GM23338 (cell line): ENCODE results near the gene ATOH8. TPM values are rescaled to one million over a fixed set of nuclear protein-coding genes. Genes with fewer than 3 reads are reported as not detected.

ENCODE experiments used
- ATAC-seq: fragments of 200-7000 bp; cut with Tn5 transposase; 3 replicates; pipeline ENCODE4 v1.9.1; 2020
- DNase-seq: peaks from one replicate; pipeline ENCODE4 v3.0.0-alpha.2; 2015; ENCODE audit warnings: low spot score
- H2AFZ ChIP-seq: fragments of 200-600 bp; sonication (generic); 2 replicates; pipeline ENCODE4 v1.8.0; 2016; ENCODE audit warnings: antibody characterized with exemption, mild to moderate bottlenecking, moderate library complexity
- H3F3A ChIP-seq: fragments of 200-600 bp; sonication (generic); replicated peaks from 2 replicates; pipeline ENCODE4 v1.8.0; 2017; ENCODE audit warnings: antibody characterized with exemption, mixed run types, low read depth
- H3K27ac ChIP-seq: fragments of 200-600 bp; sonication (generic); 2 replicates; pipeline ENCODE4 v1.6.1; 2016; ENCODE audit warnings: low read depth
- H3K27me3 ChIP-seq: fragments of 200-600 bp; sonication (generic); 2 replicates; pipeline ENCODE4 v1.8.0; 2016; ENCODE audit warnings: mild to moderate bottlenecking, mixed run types, moderate library complexity; ENCODE audit not compliant: insufficient read depth
- H3K36me3 ChIP-seq: fragments of 200-600 bp; sonication (generic); 2 replicates; pipeline ENCODE4 v1.8.0; 2016; ENCODE audit warnings: mild to moderate bottlenecking; ENCODE audit not compliant: insufficient read depth
- H3K4me1 ChIP-seq: fragments of 200-600 bp; sonication (generic); 2 replicates; pipeline ENCODE4 v1.8.0; 2016; ENCODE audit warnings: mild to moderate bottlenecking, moderate library complexity; ENCODE audit not compliant: insufficient read depth
- H3K4me2 ChIP-seq: fragments of 200-600 bp; sonication (generic); 2 replicates; pipeline ENCODE4 v1.7.1; 2017; ENCODE audit warnings: mixed run types
- H3K4me3 ChIP-seq: fragments of 200-600 bp; sonication (generic); 2 replicates; pipeline ENCODE4 v1.6.1; 2016; ENCODE audit warnings: mixed run types
- H3K79me2 ChIP-seq: fragments of 200-600 bp; sonication (generic); replicated peaks from 2 replicates; pipeline ENCODE4 v1.8.0; 2017; ENCODE audit warnings: mild to moderate bottlenecking; ENCODE audit not compliant: insufficient read depth
- H3K9me2 ChIP-seq: fragments of 200-600 bp; sonication (generic); 2 replicates; pipeline ENCODE4 v1.8.0; 2017; ENCODE audit not compliant: insufficient read depth
- H4K20me1 ChIP-seq: fragments of 200-600 bp; sonication (generic); replicated peaks from 2 replicates; pipeline ENCODE4 v1.8.0; 2017; ENCODE audit warnings: mild to moderate bottlenecking; ENCODE audit not compliant: insufficient read depth
- H3K27ac Mint-ChIP-seq: 2 replicates; pipeline ENCODE4 v1.8.0; 2020; ENCODE audit warnings: inconsistent platforms, mild to moderate bottlenecking, moderate library complexity, mixed read lengths
- H3K27me3 Mint-ChIP-seq: 3 replicates; pipeline ENCODE4 v1.8.0; 2022; ENCODE audit warnings: low read depth, mild to moderate bottlenecking, moderate library complexity, mixed read lengths, inconsistent platforms; ENCODE audit not compliant: insufficient read depth, poor library complexity
- H3K36me3 Mint-ChIP-seq: 3 replicates; pipeline ENCODE4 v1.8.0; 2021; ENCODE audit warnings: low read depth, mild to moderate bottlenecking, inconsistent platforms, moderate library complexity, mixed read lengths
- H3K4me1 Mint-ChIP-seq: 3 replicates; pipeline ENCODE4 v1.8.0; 2020; ENCODE audit warnings: mild to moderate bottlenecking, inconsistent platforms, mixed read lengths
- H3K4me3 Mint-ChIP-seq: 3 replicates; pipeline ENCODE4 v1.8.0; 2021; ENCODE audit warnings: moderate library complexity, mild to moderate bottlenecking, inconsistent platforms, mixed read lengths
- H3K9me3 Mint-ChIP-seq: 3 replicates; pipeline ENCODE4 v1.8.0; 2020; ENCODE audit warnings: moderate library complexity, mild to moderate bottlenecking, inconsistent platforms, mixed read lengths
- CREB1 ChIP-seq: fragments of 250-450 bp; sonication (Bioruptor Pico); IDR thresholded peaks from 2 replicates; pipeline ENCODE4 v1.5.0; 2020; ENCODE audit warnings: low read depth, mild to moderate bottlenecking, moderate library complexity
- CTCF ChIP-seq, 2 experiments: fragments of 200-600 bp in 1 of 2; sonication (generic) in 1 of 2; conservative IDR thresholded peaks; 2 replicates each; pipeline versions ENCODE4 v1.5.1 to v1.6.1; 2016 to 2017; ENCODE audit warnings: antibody characterized with exemption in 2 of 2, low read depth in 2 of 2, mild to moderate bottlenecking in 2 of 2, moderate library complexity in 1 of 2
- ETS1 ChIP-seq: IDR thresholded peaks from 2 replicates; pipeline ENCODE4 v1.6.1; 2016; ENCODE audit warnings: antibody characterized with exemption
- EZH2 ChIP-seq: fragments of 200-600 bp; sonication (generic); IDR thresholded peaks from one replicate; pipeline ENCODE4 v1.8.0; 2017; ENCODE audit warnings: antibody characterized with exemption, mild to moderate bottlenecking, low read depth; ENCODE audit not compliant: unreplicated experiment
- EZH2phosphoT487 ChIP-seq: fragments of 200-600 bp; sonication (generic); IDR thresholded peaks from one replicate; pipeline ENCODE4 v1.8.1; 2018; ENCODE audit warnings: antibody characterized with exemption; ENCODE audit not compliant: unreplicated experiment
- JUNB ChIP-seq: IDR thresholded peaks from one replicate; pipeline ENCODE4 v1.6.1; 2016; ENCODE audit warnings: antibody characterized with exemption; ENCODE audit not compliant: unreplicated experiment
- NANOG ChIP-seq: IDR thresholded peaks from 2 replicates; pipeline ENCODE4 v1.6.1; 2016; ENCODE audit warnings: antibody characterized with exemption, borderline replicate concordance
- POLR2AphosphoS5 ChIP-seq: IDR thresholded peaks from 2 replicates; pipeline ENCODE4 v1.6.1; 2016; ENCODE audit warnings: antibody characterized with exemption, low read depth
- REST ChIP-seq: IDR thresholded peaks from one replicate; pipeline ENCODE4 v1.6.1; 2018; ENCODE audit warnings: antibody characterized with exemption; ENCODE audit not compliant: unreplicated experiment
- STAT1 ChIP-seq: IDR thresholded peaks from one replicate; pipeline ENCODE4 v1.6.1; 2016; ENCODE audit warnings: antibody characterized with exemption; ENCODE audit not compliant: unreplicated experiment
- ZNF114 ChIP-seq: fragments of 250-450 bp; sonication (Bioruptor Pico); IDR thresholded peaks from 2 replicates; pipeline ENCODE4 v1.5.0; 2020; ENCODE audit warnings: mild to moderate bottlenecking, moderate library complexity
- ZNF331 ChIP-seq: fragments of 250-450 bp; sonication (Bioruptor Pico); IDR thresholded peaks from 2 replicates; pipeline ENCODE4 v1.5.0; 2020; ENCODE audit warnings: low read depth, mild to moderate bottlenecking, moderate library complexity
- ZNF462 ChIP-seq: fragments of 250-450 bp; sonication (Bioruptor Pico); IDR thresholded peaks from 2 replicates; pipeline ENCODE4 v1.5.0; 2020; ENCODE audit warnings: mild to moderate bottlenecking, moderate library complexity
- polyA plus RNA-seq: library from polyadenylated mRNA; unstranded; fragments of >200 nt; fragmentation: Nextera tagmentation; extraction: Ambion mirVana; gene quantifications from 2 replicates; pipeline ENCODE4 v1.2.1, GENCODE V29; 2016
- total RNA-seq: library from RNA; depleted of rRNA; stranded (reverse); fragments of >200 nt; shearing (Covaris generic); gene quantifications from 2 replicates; pipeline ENCODE4 v1.2.3, GENCODE V29; 2014

The ATOH8 gene
- total and polyA plus RNA-seq, 2 experiments from 2014 or later: 0.11 to 0.97 TPM

- Histone ChIP-seq H3K79me2 (no peaks in the 10 kb centered on the region), H3K4me1 (peaks cover 16% of the 10 kb centered on the region), H3K4me2 (no peak overlapping the region), H4K20me1 (no peaks in the 10 kb centered on the region), H3K9me2 (no peaks in the 10 kb centered on the region), H3K27ac (no peak overlapping the region), H3K27me3 (peaks cover 6% of the 10 kb centered on the region; the same call in 1 of the 2 replicates), H3K4me3 (no peak overlapping the region), H3K36me3 (no peaks in the 10 kb centered on the region), H3F3A (no peaks in the 10 kb centered on the region), H2AFZ (no peak overlapping the region)
- no peak for DNase-seq
- no peak for ATAC-seq
- Mint-ChIP-seq H3K36me3 (no peaks in the 10 kb centered on the region), H3K4me3 (no peak overlapping the region), H3K9me3 (no peaks in the 10 kb centered on the region), H3K27me3 (peaks cover 10% of the 10 kb centered on the region), H3K4me1 (peaks cover 35% of the 10 kb centered on the region), H3K27ac (no peak overlapping the region)
- no peak for TF ChIP-seq NANOG
- TF ChIP-seq EZH2phosphoT487: no peak
- TF ChIP-seq ZNF462 (CRISPR knock-in tag): no peak
- TF ChIP-seq ETS1: no peak
- no peak for TF ChIP-seq JUNB
- no peak for TF ChIP-seq ZNF331 (CRISPR knock-in tag)
- TF ChIP-seq REST: no peak
- no peak for TF ChIP-seq EZH2
- no peak for TF ChIP-seq ZNF114 (CRISPR knock-in tag)
- no peak for TF ChIP-seq CREB1
- no peak for TF ChIP-seq POLR2AphosphoS5
- TF ChIP-seq CTCF (conservative IDR thresholded peaks at IDR 0.05; ENCODE audit: low read depth in 2 of 2): no peak
- TF ChIP-seq STAT1: no peak
Measured at GRCh38 chr2:85706063-85706462, 47.7 kb upstream of the ATOH8 start.
